Measurements from ENCODE around the gene TPCN1. TPM values are rescaled to one million over a fixed set of nuclear protein-coding genes. Genes with fewer than 3 reads are reported as not detected.
A peak's percentile ranks its signal among the peaks of the same experiment; 100 is the strongest.

TPCN1 gene
- total RNA-seq, 2 donors from 2014 or later = 45.1 to 78.4 TPM

DNA sequence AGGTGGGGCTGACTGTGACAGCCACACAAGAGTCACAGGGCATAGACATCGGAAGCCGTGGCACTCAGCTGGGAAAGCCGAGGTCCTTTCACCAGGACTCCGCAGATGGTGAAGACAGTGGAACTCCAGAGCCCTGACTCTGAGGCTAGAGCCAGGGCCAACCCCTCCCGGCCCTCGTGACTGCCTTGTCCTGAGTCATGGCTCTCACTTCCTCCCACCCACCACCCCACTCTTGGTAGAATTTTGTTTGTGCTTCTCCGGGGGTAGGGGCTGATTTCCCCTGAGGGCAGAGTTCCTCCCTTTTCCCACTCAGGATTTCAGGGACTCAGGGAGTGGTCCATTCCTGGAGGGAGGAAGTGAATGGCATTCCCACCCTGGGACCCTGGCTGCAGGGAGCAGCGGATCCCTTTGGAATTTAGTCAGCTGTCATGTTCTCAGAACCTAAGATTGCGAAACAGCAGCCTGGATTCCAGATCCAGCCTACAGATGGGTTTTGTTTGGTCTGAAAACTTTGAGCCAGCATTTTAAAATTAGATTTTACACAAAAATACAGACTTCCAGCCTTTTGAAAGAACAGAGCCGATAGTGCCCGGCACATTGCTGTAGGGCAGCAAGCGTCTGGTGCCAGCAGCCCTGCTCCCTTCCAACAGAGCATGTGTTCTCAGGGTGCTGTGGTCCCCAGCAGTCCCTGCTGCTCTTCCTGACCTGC, 50.7 kb downstream of the TPCN1 start:
- Histone ChIP-seq H3K36me3 (replicated peaks in 1 of 2; ENCODE audit: insufficient read depth in 1 of 2, low read depth in 2 of 2) (peaks cover 0 to 24% of the 10 kb centered on the region in 2 donors), H3K4me1 (peaks cover 28% of the 10 kb centered on the region), H3K4me3 (no peak overlapping the region), H3K9me3 (no peaks in the 10 kb centered on the region), H3K27ac (peak overlapping the region; percentile 61 to 86 (median 82)), H3K27me3 (no peaks in the 10 kb centered on the region)
- ATAC-seq (peak; percentile 96), DNase-seq (peak; percentile 80 to 90 (median 89))
- TF ChIP-seq, protein P1, sequence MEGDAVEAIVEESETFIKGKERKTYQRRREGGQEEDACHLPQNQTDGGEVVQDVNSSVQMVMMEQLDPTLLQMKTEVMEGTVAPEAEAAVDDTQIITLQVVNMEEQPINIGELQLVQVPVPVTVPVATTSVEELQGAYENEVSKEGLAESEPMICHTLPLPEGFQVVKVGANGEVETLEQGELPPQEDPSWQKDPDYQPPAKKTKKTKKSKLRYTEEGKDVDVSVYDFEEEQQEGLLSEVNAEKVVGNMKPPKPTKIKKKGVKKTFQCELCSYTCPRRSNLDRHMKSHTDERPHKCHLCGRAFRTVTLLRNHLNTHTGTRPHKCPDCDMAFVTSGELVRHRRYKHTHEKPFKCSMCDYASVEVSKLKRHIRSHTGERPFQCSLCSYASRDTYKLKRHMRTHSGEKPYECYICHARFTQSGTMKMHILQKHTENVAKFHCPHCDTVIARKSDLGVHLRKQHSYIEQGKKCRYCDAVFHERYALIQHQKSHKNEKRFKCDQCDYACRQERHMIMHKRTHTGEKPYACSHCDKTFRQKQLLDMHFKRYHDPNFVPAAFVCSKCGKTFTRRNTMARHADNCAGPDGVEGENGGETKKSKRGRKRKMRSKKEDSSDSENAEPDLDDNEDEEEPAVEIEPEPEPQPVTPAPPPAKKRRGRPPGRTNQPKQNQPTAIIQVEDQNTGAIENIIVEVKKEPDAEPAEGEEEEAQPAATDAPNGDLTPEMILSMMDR (IDR thresholded peaks at IDR 0.05) = no peak
- peak in 2 of 3 donors; percentile 38 to 54 for TF ChIP-seq POLR2A (IDR thresholded peaks at IDR 0.05)
- intact Hi-C loops (cut with DNase I) = no loop called here
- 8 to 18% methylated on average over 5 to 12 of the region's 12 CpGs for WGBS, 2 donors

- Histone ChIP-seq H3K27ac (peak overlapping the region; percentile 8 to 86 (median 72)), H3K27me3 (no peaks in the 10 kb centered on the region), H3K9me3 (no peaks in the 10 kb centered on the region), H3K4me1 (peaks cover 28% of the 10 kb centered on the region), H3K36me3 (replicated peaks in 1 of 2; ENCODE audit: insufficient read depth in 1 of 2, low read depth in 2 of 2) (peaks cover 0 to 30% of the 10 kb centered on the region in 2 donors), H3K4me3 (no peak overlapping the region)
- 76 to 87% methylated on average over 13 of the region's 13 CpGs for WGBS, 2 donors
- ATAC-seq (no peak), DNase-seq (no peak)
- intact Hi-C loops (cut with DNase I) = no loop called here
- TF ChIP-seq, protein P1 (IDR thresholded peaks at IDR 0.05) = no peak
- TF ChIP-seq POLR2A (IDR thresholded peaks at IDR 0.05) = no peak
Measured at GRCh38 chr12:113273053-113273725, 51.9 kb downstream of the TPCN1 start.

- intact Hi-C loops (cut with DNase I) = no loop called here
- 90 to 91% methylated on average over 8 of the region's 8 CpGs for WGBS, 2 donors
- TF ChIP-seq, protein P1 (IDR thresholded peaks at IDR 0.05) = no peak
- H3K4me3 ChIP-seq = no peak overlapping the region
- H3K27ac ChIP-seq = no peak overlapping the region
- H3K27me3 ChIP-seq = no peaks in the 10 kb centered on the region
- ATAC-seq (no peak), DNase-seq (no peak)
- H3K4me1 ChIP-seq = peaks cover 28% of the 10 kb centered on the region
- H3K36me3 ChIP-seq (replicated peaks in 1 of 2; ENCODE audit: insufficient read depth in 1 of 2, low read depth in 2 of 2) = peaks cover 0 to 37% of the 10 kb centered on the region in 2 donors
- no peaks in the 10 kb centered on the region for H3K9me3 ChIP-seq
Measured at GRCh38 chr12:113274848-113275247, 53.6 kb downstream of the TPCN1 start.

- intact Hi-C loops (cut with DNase I) = no loop called here
- ATAC-seq = no peak
- H3K36me3 ChIP-seq (replicated peaks in 1 of 2; ENCODE audit: insufficient read depth in 1 of 2, low read depth in 2 of 2) = peaks cover 0 to 38% of the 10 kb centered on the region in 2 donors
- H3K9me3 ChIP-seq = no peaks in the 10 kb centered on the region
- no peak overlapping the region for H3K27ac ChIP-seq
- peaks cover 19% of the 10 kb centered on the region for H3K4me1 ChIP-seq
- DNase-seq = no peak
- H3K4me3 ChIP-seq = no peak overlapping the region
- TF ChIP-seq, protein P1 (IDR thresholded peaks at IDR 0.05) = no peak
- no peak for TF ChIP-seq POLR2A (IDR thresholded peaks at IDR 0.05)
- WGBS, 2 donors = 85 to 88% methylated on average over 8 of the region's 8 CpGs
- H3K27me3 ChIP-seq = no peaks in the 10 kb centered on the region
Measured at GRCh38 chr12:113276306-113276705, 55.0 kb downstream of the TPCN1 start.
